ENCODE data around the gene RPUSD1.

- no peak for TF ChIP-seq MAFF (IDR thresholded peaks at IDR 0.05; ENCODE audit: low read depth, low read length)
- TF ChIP-seq, protein P1, sequence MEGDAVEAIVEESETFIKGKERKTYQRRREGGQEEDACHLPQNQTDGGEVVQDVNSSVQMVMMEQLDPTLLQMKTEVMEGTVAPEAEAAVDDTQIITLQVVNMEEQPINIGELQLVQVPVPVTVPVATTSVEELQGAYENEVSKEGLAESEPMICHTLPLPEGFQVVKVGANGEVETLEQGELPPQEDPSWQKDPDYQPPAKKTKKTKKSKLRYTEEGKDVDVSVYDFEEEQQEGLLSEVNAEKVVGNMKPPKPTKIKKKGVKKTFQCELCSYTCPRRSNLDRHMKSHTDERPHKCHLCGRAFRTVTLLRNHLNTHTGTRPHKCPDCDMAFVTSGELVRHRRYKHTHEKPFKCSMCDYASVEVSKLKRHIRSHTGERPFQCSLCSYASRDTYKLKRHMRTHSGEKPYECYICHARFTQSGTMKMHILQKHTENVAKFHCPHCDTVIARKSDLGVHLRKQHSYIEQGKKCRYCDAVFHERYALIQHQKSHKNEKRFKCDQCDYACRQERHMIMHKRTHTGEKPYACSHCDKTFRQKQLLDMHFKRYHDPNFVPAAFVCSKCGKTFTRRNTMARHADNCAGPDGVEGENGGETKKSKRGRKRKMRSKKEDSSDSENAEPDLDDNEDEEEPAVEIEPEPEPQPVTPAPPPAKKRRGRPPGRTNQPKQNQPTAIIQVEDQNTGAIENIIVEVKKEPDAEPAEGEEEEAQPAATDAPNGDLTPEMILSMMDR (CRISPR knock-in tag; IDR thresholded peaks at IDR 0.05): no peak
- TF ChIP-seq SP1 (IDR thresholded peaks at IDR 0.05): no peak
- TF ChIP-seq SP1 (CRISPR knock-in tag; IDR thresholded peaks at IDR 0.05): no peak
- no peak for TF ChIP-seq ZNF280B (CRISPR knock-in tag; IDR thresholded peaks at IDR 0.05; ENCODE audit: borderline replicate concordance)
- TF ChIP-seq, protein P2, sequence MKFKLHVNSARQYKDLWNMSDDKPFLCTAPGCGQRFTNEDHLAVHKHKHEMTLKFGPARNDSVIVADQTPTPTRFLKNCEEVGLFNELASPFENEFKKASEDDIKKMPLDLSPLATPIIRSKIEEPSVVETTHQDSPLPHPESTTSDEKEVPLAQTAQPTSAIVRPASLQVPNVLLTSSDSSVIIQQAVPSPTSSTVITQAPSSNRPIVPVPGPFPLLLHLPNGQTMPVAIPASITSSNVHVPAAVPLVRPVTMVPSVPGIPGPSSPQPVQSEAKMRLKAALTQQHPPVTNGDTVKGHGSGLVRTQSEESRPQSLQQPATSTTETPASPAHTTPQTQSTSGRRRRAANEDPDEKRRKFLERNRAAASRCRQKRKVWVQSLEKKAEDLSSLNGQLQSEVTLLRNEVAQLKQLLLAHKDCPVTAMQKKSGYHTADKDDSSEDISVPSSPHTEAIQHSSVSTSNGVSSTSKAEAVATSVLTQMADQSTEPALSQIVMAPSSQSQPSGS (CRISPR knock-in tag; IDR thresholded peaks at IDR 0.05): no peak
- no peak for TF ChIP-seq ZBTB49 (CRISPR knock-in tag; IDR thresholded peaks at IDR 0.05; ENCODE audit: borderline replicate concordance)
- TF ChIP-seq POLR2A (IDR thresholded peaks at IDR 0.05; ENCODE audit: insufficient read depth in 1 of 2, low read depth in 2 of 2, low read length in 2 of 2): no peak
- TF ChIP-seq ZSCAN20 (CRISPR knock-in tag; IDR thresholded peaks at IDR 0.05; ENCODE audit: borderline replicate concordance): no peak
- TF ChIP-seq KLF13 (CRISPR knock-in tag; IDR thresholded peaks at IDR 0.05): no peak
Observed at GRCh38 chr16:760065-760464, 28.1 kb downstream of the RPUSD1 start.
